Posterior vena cava (tissue), 2 donors: ENCODE data around the gene ARSG. TPM values are rescaled to one million over a fixed set of nuclear protein-coding genes. Genes with fewer than 3 reads are reported as not detected.
"Not testable (repeated sequence)": the region's sequence is repeated elsewhere in the genome, so short reads cannot be mapped to it uniquely, and the experiment has no call there.

Source experiments
- DNase-seq: peaks from one replicate; pipeline ENCODE4 v3.0.0-alpha.2; 2020; ENCODE audit warnings: low spot score
- intact Hi-C, 2 donors: fragments of 100-400 bp; cut with DNase I; formaldehyde crosslinking; loops; one replicate each; pipeline versions ENCODE4 v1.14.1 to v1.14.2; 2022 to 2023
- total RNA-seq, 2 donors: library from RNA; stranded (reverse); fragmentation: NEBNext Ultra II Directional; extraction: Animal tissue kit (Norgen Biotek cat#: 25700); gene quantifications; one replicate each; pipeline ENCODE4 v1.2.1, GENCODE V29; 2021
- donor health status: DM: yes; HTN: yes; CAD: no.
- donor health status: DM: yes; HTN: yes; CAD: no.

ARSG gene
- total RNA-seq, 2 donors from 2014 or later = 5.7 to 7.5 TPM

DNA sequence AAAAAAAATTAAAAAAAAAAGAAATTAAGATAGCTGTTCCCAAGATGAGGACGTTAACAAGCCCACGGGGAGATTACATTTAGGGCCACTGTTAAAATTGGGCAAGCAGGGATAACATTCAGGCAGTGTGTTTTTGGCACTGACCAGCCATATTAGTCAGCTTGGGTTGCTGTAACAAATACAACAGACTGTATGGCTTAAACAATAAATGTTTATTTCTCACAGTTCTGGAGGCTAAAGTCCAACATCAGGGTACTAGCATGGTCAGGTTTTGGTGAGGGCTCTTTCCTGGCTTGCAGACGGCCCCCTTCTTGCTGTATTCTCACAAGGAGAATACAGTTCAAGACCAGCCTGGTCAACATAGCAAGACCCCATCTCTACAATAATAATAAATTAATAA is 31.3 kb downstream of the ARSG start:
- intact Hi-C loops = no loop called here
- DNase-seq = no peak

DNA sequence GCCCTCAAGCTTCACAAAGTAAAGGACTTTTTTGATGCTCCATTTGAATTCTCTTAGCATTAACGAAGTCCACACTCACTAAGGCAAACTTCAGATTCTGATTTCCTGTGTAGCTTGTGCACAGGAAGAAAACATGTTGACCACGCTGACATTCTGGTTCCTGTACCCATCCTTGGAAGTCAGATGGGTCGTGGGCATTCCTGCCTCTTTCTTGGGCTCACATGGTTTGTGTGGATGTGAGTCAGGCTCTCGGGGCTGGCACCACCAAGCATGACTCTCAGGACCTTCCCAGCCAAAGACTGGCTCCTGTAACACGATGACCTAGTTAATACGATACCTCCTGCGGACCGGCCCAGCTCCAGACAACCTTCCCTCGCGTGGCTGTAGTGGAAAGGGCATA is 32.8 kb downstream of the ARSG start:
- intact Hi-C loops = no loop called here
- no peak for DNase-seq

DNA sequence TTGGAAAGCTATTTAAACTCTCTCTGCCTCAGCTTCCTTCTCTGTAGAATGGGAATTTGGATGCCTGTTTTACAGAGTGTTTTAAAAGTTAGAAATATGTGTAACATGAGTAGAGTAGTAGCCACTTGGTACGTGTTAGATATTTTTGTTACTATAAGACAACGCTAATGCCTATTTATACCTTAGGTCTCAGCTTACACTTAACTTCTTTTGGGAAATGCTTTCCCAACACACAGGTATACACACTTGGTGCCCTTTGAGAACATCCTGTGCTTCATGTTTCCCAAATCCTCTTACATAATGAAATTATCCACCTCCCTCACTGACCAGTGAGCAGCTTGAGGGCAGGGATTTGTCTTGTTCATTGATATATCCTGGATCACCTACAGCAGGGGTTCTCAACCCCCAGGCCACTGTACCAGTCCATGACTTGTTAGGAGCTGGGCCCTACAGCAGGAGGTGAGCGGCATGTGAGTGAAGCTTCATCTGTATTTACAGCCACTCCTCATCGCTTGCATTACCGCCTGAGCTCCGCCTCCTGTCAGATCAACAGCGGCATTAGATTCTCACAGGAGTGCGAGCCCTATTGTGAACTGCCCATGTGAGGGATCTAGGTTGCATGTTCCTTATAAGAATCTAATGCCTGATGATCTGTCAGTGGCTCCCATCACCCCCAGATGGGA is 33.5 kb downstream of the ARSG start:
- no peak for DNase-seq
- intact Hi-C loops = loop anchor here in 1 of 2 donors (5.0 kb wide), 1 partner anchor 913 kb away; no protein-coding TSS in a partner anchor

DNA sequence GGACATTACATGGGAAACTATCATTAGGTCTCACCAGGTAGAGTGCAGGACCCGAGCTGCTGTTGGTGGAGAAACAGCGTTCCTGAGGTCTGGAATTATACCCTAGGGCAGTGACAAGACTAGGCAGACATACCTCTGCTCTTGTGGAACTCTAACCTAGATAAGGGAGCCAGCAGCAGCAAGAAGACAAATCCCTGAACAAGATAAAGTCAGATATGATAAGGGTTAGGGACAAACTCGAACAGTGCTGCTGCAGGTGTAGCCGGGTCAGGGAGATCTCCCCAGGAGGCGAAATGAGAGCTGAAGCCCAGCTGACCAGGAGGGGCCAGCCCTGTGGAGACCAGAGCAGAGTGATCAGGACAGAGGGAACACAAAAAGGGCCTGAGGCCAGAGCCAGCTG is 34.7 kb downstream of the ARSG start:
- no peak for DNase-seq
- intact Hi-C loops = loop anchor here in 1 of 2 donors (5.0 kb wide), 1 partner anchor 911 kb away; no protein-coding TSS in a partner anchor

DNA sequence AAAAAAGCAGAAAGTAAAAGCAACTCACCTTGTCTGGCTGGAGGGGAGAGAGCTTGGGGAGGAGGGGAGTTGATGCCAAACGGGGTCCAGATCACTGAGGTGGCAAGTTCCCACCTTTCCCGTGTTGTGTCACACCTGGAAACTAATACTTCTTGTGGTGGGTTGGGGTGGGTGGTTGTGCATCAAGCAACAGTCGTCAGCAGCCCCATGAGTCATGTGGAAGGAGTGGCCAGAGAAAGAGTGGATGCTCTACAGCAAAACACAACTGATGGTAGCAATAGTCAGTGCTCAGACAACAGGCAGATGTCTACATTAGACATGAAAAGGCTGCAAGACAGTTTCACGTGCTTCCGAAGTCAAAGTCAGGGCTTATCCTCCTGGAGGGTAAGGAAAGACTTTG is 35.4 kb downstream of the ARSG start:
- intact Hi-C loops = loop anchor here in 1 of 2 donors (5.0 kb wide), 1 partner anchor 911 kb away; no protein-coding TSS in a partner anchor
- no peak for DNase-seq

DNA sequence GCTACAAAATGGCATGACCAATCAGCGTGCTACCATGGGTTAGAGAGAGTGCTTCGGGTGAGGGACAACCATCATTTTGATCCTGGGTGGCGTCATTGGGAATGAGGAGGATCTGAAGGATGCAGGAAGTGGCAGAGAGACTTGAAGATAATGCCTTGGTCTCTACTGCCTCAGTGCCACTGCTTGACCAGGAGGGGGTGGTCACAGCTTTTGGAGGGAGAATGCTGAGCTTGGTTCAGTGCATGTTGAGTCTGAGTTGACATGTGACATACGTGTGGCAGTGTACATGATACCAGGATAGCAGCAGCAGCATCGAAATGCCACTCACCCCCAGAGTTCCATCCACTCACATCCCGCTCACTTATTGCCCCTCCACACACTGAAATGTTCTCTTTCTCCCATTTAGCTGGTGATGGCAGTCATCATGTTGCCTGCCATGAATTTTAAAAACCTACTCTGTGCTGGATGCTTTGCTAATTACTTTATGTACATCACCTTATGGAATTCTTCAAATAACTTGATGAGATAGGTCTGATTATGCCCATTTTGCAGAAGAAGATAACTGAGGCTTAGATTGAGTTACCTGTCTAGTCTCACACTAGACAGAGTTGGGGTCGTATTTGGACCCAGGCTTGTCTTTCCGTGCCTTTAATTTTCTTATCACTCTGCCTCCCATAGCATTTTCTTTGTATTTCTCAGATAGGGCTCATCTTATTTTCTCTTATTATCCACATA is 36.7 kb downstream of the ARSG start:
- intact Hi-C loops = loop anchor here in 1 of 2 donors (5.0 kb wide), 1 partner anchor 909 kb away; no protein-coding TSS in a partner anchor
- DNase-seq = no peak

DNA sequence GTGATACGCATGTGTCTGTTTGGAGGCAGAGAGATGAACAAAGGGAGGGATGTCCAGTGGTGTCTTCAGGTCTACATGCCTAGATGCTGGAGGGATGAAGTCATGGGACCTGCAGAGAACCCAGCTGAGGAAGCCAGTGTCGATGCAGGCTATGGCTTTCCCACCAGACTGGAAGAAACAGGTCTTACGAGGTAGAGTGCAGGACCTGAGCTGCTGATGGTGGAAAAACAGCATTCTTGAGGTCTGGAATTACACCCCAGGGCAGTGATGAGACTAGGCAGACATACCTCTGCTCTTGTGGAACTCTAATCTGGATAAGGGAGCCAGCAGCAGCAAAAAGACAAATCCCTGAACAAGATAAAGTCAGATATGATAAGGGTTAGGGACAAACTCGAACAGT is 37.4 kb downstream of the ARSG start:
- intact Hi-C loops = loop anchor here in 1 of 2 donors (5.0 kb wide), 1 partner anchor 909 kb away; no protein-coding TSS in a partner anchor
- DNase-seq = no peak

DNA sequence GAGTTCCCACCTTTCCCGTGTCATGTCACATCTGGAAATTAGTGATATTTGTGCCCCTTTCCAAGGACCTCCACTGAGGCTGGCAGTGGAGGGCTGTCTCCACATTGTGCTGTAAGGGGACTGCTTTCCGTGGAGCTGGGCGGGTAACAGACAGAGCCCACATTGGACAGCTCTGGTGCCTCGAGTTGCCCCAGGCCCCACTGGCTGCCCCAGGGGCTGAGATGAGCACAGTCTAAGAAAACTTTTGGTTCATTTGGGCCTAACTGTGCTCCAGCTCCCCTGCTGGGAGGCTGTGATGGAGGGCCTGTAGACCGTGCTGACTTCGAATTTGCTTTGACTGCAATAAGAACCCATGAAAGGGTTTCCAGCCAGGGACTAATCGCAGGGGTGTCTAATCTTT is 38.0 kb downstream of the ARSG start:
- intact Hi-C loops = loop anchor here in 1 of 2 donors (5.0 kb wide), 1 partner anchor 908 kb away; no protein-coding TSS in a partner anchor
- DNase-seq = no peak

DNA sequence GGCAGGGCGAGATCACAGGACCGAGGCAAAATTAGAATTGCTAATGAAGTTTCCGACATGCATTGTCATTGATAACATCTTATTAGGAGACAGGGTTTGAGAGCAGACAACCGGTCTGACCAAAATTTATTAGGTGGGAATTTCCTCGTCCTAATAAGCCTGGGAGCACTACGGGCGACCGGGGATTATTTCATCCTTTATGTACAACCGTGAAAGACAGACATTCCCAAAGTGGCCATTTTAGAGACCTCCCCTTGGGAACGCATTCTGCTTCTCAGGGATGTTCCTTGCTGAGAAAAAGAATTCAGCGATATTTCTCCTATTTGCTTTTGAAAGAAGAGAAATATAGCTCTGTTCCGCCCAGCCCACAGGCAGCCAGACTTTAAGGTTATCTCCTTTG is 40.6 kb downstream of the ARSG start:
- intact Hi-C loops, DNase-seq: not testable (repeated sequence)

DNA sequence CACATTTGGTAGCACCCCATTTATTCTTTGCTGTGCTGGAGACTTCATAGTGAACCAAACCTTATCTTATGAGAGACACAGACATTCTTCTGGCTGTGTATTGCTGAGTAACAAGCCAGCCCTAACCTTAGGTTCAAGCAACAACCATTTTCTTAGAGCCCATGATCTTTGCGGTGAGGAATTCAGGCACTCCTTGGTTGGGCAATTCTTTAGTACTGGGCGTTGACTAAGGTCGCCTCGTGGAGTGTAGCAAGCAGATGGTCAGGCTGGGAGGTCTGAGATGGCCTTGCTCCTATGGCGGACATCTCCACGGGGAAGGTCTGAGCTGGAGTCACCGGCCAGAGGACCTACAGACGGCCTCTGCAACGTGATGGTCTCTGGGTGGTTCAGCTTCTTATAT is 43.1 kb downstream of the ARSG start:
- DNase-seq = no peak
- intact Hi-C loops = no loop called here

DNA sequence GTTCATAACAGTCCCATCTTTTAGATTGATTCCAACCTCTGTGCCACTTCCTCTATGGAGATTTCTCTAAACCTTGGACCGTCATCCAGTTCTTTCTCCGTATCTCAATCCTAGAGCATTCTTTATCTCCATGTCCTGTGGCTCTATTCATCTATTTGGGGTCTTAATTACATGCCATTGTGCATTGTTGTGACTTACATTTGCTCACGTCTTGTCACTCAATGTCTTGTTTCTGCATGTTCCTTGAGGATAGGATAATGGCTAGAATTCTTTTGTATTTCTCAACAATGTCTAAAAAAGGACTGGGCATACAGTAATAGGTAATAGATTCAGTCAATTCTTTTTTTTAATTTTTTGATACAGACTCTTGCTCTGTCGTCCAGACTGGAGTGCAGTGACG is 50.2 kb downstream of the ARSG start:
- intact Hi-C loops = no loop called here
- DNase-seq = no peak

DNA sequence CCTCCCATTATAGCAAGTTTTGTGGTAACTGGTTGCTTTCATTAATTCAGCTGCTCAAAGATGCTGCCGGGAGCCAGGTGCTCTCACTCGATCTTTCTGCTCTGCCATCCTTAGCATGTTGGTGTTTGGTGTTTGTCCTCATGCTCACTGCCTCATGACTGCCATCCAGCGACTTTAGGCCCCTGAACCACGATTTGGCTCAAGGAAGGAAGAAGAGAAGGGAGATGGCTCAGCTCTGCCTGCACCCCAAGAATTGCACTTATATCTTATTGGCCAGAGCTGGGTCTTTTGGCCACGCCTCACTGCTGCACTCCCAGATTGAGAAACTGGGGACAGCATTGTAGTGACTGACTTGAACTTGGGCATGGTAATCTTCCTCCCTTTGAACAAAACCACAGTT is 52.7 kb downstream of the ARSG start:
- no peak for DNase-seq
- intact Hi-C loops = no loop called here

DNA sequence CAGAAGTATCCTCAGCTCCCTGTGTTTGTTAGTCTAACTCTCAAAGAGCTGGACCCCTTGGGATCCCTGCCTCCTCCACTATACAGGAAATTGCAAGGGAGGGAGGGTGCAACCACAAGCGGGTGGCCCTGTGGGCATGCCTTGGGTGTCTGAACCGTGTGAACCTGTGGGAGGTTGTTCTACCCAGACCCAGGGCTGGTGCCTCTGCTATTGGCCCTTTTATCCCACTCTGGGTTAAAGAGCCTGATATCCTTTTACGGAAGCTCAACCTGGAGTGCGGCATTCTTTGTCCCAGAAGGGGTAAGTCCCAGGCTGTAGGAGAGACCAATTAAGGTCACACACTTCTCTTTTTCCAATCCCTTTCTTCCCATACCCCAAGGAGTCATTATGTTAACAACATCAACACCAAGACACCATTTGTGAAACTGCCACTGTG is 53.4 kb downstream of the ARSG start:
- DNase-seq = no peak
- intact Hi-C loops = loop anchor here in 1 of 2 donors (5.0 kb wide), 1 partner anchor 363 kb away; no protein-coding TSS in a partner anchor

DNA sequence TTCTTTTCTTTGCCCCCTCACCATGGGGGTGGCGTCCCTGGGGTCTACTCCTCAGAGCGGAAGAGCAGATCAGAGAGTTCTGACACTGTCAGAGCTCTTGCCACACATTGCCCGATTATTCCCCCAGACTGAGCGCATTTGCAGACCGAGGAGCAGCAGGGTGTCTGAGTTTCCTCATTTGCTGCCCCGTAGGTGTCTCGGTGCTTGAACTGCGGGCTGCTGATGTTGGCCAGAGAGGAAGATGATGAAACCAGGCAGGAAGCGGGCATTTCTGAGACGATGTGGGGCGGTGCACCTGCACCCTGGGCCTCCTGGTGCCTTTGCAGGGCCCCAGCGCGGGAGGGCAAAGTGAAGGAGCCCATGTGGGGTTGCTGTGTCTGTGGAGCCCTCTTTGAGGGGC is 55.2 kb downstream of the ARSG start:
- peak; percentile 84 for DNase-seq
- intact Hi-C loops = loop anchor here in 1 of 2 donors (5.0 kb wide), 1 partner anchor 361 kb away; no protein-coding TSS in a partner anchor

DNA sequence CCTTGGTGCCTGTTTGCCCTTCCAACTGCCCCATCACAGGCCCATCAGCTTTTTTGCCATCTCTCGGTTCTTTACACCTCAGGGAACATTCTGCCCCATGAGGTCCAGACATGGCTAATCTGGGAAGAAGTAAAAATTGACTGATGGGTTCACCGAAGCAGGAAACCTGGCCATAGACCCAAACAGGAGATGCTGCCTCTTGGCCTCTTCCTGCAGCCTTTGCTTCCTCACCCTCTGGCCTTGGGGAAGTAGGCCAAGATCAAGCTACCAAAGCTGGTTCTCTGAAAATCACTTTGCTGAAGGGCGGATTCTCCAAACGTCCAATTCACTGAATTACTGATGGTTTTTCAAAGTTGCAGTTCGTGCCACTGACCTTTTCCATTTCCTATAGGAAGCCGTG is 56.1 kb downstream of the ARSG start:
- peak; percentile 4 for DNase-seq
- intact Hi-C loops = loop anchor here in 1 of 2 donors (5.0 kb wide), 1 partner anchor 360 kb away; no protein-coding TSS in a partner anchor

DNA sequence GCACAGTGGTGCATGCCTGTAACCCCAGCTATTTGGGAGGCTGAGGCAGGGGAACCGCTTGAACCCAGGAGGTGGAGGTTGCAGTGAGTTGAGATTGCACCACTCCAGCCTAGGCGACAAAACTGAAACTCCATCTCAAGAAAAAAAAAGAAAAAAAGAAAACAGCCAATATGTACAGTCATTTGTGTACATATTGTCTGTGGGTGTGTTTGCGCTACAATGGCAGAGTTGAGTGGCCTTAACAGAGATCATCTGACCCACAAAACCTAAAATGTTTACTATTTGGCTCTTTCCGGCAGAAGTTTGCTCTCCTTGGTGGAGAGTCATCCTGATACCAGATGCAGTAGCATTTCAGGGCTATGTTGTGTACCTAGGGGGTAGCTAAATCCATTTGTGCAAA is 57.9 kb downstream of the ARSG start:
- intact Hi-C loops = loop anchor here in 1 of 2 donors (5.0 kb wide), 1 partner anchor 358 kb away; no protein-coding TSS in a partner anchor
- DNase-seq = no peak

DNA sequence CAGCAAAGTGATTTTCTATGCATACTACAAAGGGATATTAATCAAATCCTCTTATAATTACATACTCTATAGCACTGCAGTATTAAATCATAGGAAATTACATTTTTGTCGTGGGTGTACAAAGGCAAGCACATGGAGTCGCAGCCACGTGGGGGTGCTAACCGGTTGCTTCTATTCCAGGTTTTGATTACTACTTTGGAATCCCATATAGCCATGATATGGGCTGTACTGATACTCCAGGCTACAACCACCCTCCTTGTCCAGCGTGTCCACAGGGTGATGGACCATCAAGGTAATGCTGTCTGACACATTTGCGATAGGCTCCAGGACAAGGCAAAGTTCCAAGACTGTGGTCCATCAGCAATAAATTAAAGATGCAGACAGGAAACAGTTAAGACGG is 60.1 kb downstream of the ARSG start:
- intact Hi-C loops = no loop called here
- DNase-seq = no peak

DNA sequence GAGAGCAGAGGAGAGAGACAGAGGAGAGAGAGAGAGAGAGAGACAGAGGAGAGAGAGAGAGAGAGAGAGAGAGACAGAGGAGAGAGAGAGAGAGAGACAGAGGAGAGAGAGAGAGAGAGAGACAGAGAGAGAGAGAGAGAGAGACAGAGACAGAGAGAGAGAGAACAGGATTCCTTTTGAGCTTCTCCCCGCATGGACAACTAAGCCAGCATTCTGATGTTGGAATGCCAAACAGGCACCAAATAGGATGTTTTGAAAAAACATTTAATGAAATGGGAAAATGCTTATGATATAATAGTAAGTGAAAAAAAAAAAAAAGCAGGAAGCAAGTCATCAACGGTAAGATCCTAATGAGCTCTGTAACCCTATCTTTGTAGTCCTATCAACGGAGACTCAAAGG is 60.7 kb downstream of the ARSG start:
- intact Hi-C loops = no loop called here
- no peak for DNase-seq

DNA sequence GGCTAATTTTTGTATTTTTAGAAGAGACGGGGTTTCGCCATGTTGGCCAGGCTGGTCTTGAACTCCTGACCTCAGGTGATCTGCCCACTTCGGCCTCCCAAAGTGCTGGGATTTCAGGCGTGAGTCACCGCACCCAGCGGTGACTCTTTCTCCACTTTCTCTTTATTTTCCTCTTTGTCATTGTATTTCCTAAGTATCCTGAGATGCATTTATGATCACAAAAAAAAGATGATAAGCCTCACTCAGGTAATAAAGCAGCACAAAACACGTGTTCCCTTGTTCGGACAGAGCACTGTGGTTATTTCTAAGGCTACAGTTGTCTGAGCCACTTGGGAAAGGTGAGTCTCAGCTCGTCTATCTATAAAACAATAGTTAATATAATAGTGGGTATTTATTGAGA is 61.4 kb downstream of the ARSG start:
- DNase-seq, intact Hi-C loops: not testable (repeated sequence)

DNA sequence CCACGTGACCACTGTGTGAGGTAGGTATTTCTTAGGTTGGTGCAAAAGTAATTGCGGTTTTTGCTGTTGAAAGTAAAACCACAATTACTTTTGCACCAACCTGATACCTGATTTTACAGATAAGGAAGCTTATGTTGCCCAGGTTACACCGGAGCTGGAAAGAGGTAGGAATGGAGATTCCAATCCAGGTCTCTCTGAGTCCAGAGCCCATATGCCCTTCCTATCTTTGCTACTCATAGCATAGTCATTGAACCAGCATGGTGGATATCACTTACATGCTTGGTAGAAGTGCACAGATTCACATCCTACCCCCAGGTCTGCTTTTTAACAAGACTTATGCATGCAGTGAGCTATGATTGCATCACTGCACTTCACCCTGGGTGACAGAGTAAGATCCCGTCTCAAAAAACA is 61.8 kb downstream of the ARSG start:
- no peak for DNase-seq
- intact Hi-C loops = no loop called here
